GM23338 (cell line): ENCODE data around the gene LCP1. TPM values are rescaled to one million over a fixed set of nuclear protein-coding genes. Genes with fewer than 3 reads are reported as not detected.

Source experiments
- ATAC-seq: fragments of 200-7000 bp; cut with Tn5 transposase; 3 replicates; pipeline ENCODE4 v1.9.1; 2020
- DNase-seq: peaks from one replicate; pipeline ENCODE4 v3.0.0-alpha.2; 2015; ENCODE audit warnings: low spot score
- H2AFZ ChIP-seq: fragments of 200-600 bp; sonication (generic); 2 replicates; pipeline ENCODE4 v1.8.0; 2016; ENCODE audit warnings: antibody characterized with exemption, mild to moderate bottlenecking, moderate library complexity
- H3F3A ChIP-seq: fragments of 200-600 bp; sonication (generic); replicated peaks from 2 replicates; pipeline ENCODE4 v1.8.0; 2017; ENCODE audit warnings: antibody characterized with exemption, mixed run types, low read depth
- H3K27ac ChIP-seq: fragments of 200-600 bp; sonication (generic); 2 replicates; pipeline ENCODE4 v1.6.1; 2016; ENCODE audit warnings: low read depth
- H3K27me3 ChIP-seq: fragments of 200-600 bp; sonication (generic); 2 replicates; pipeline ENCODE4 v1.8.0; 2016; ENCODE audit warnings: mild to moderate bottlenecking, mixed run types, moderate library complexity; ENCODE audit not compliant: insufficient read depth
- H3K36me3 ChIP-seq: fragments of 200-600 bp; sonication (generic); 2 replicates; pipeline ENCODE4 v1.8.0; 2016; ENCODE audit warnings: mild to moderate bottlenecking; ENCODE audit not compliant: insufficient read depth
- H3K4me1 ChIP-seq: fragments of 200-600 bp; sonication (generic); 2 replicates; pipeline ENCODE4 v1.8.0; 2016; ENCODE audit warnings: mild to moderate bottlenecking, moderate library complexity; ENCODE audit not compliant: insufficient read depth
- H3K4me2 ChIP-seq: fragments of 200-600 bp; sonication (generic); 2 replicates; pipeline ENCODE4 v1.7.1; 2017; ENCODE audit warnings: mixed run types
- H3K4me3 ChIP-seq: fragments of 200-600 bp; sonication (generic); 2 replicates; pipeline ENCODE4 v1.6.1; 2016; ENCODE audit warnings: mixed run types
- H3K79me2 ChIP-seq: fragments of 200-600 bp; sonication (generic); replicated peaks from 2 replicates; pipeline ENCODE4 v1.8.0; 2017; ENCODE audit warnings: mild to moderate bottlenecking; ENCODE audit not compliant: insufficient read depth
- H3K9me2 ChIP-seq: fragments of 200-600 bp; sonication (generic); 2 replicates; pipeline ENCODE4 v1.8.0; 2017; ENCODE audit not compliant: insufficient read depth
- H4K20me1 ChIP-seq: fragments of 200-600 bp; sonication (generic); replicated peaks from 2 replicates; pipeline ENCODE4 v1.8.0; 2017; ENCODE audit warnings: mild to moderate bottlenecking; ENCODE audit not compliant: insufficient read depth
- H3K27ac Mint-ChIP-seq: 2 replicates; pipeline ENCODE4 v1.8.0; 2020; ENCODE audit warnings: inconsistent platforms, mild to moderate bottlenecking, moderate library complexity, mixed read lengths
- H3K27me3 Mint-ChIP-seq: 3 replicates; pipeline ENCODE4 v1.8.0; 2022; ENCODE audit warnings: low read depth, mild to moderate bottlenecking, moderate library complexity, mixed read lengths, inconsistent platforms; ENCODE audit not compliant: insufficient read depth, poor library complexity
- H3K36me3 Mint-ChIP-seq: 3 replicates; pipeline ENCODE4 v1.8.0; 2021; ENCODE audit warnings: low read depth, mild to moderate bottlenecking, inconsistent platforms, moderate library complexity, mixed read lengths
- H3K4me1 Mint-ChIP-seq: 3 replicates; pipeline ENCODE4 v1.8.0; 2020; ENCODE audit warnings: mild to moderate bottlenecking, inconsistent platforms, mixed read lengths
- H3K4me3 Mint-ChIP-seq: 3 replicates; pipeline ENCODE4 v1.8.0; 2021; ENCODE audit warnings: moderate library complexity, mild to moderate bottlenecking, inconsistent platforms, mixed read lengths
- H3K9me3 Mint-ChIP-seq: 3 replicates; pipeline ENCODE4 v1.8.0; 2020; ENCODE audit warnings: moderate library complexity, mild to moderate bottlenecking, inconsistent platforms, mixed read lengths
- CREB1 ChIP-seq: fragments of 250-450 bp; sonication (Bioruptor Pico); IDR thresholded peaks from 2 replicates; pipeline ENCODE4 v1.5.0; 2020; ENCODE audit warnings: low read depth, mild to moderate bottlenecking, moderate library complexity
- CTCF ChIP-seq, 2 experiments: fragments of 200-600 bp in 1 of 2; sonication (generic) in 1 of 2; conservative IDR thresholded peaks; 2 replicates each; pipeline versions ENCODE4 v1.5.1 to v1.6.1; 2016 to 2017; ENCODE audit warnings: antibody characterized with exemption in 2 of 2, low read depth in 2 of 2, mild to moderate bottlenecking in 2 of 2, moderate library complexity in 1 of 2
- ETS1 ChIP-seq: IDR thresholded peaks from 2 replicates; pipeline ENCODE4 v1.6.1; 2016; ENCODE audit warnings: antibody characterized with exemption
- EZH2 ChIP-seq: fragments of 200-600 bp; sonication (generic); IDR thresholded peaks from one replicate; pipeline ENCODE4 v1.8.0; 2017; ENCODE audit warnings: antibody characterized with exemption, mild to moderate bottlenecking, low read depth; ENCODE audit not compliant: unreplicated experiment
- EZH2phosphoT487 ChIP-seq: fragments of 200-600 bp; sonication (generic); IDR thresholded peaks from one replicate; pipeline ENCODE4 v1.8.1; 2018; ENCODE audit warnings: antibody characterized with exemption; ENCODE audit not compliant: unreplicated experiment
- JUNB ChIP-seq: IDR thresholded peaks from one replicate; pipeline ENCODE4 v1.6.1; 2016; ENCODE audit warnings: antibody characterized with exemption; ENCODE audit not compliant: unreplicated experiment
- NANOG ChIP-seq: IDR thresholded peaks from 2 replicates; pipeline ENCODE4 v1.6.1; 2016; ENCODE audit warnings: antibody characterized with exemption, borderline replicate concordance
- REST ChIP-seq: IDR thresholded peaks from one replicate; pipeline ENCODE4 v1.6.1; 2018; ENCODE audit warnings: antibody characterized with exemption; ENCODE audit not compliant: unreplicated experiment
- STAT1 ChIP-seq: IDR thresholded peaks from one replicate; pipeline ENCODE4 v1.6.1; 2016; ENCODE audit warnings: antibody characterized with exemption; ENCODE audit not compliant: unreplicated experiment
- ZNF331 ChIP-seq: fragments of 250-450 bp; sonication (Bioruptor Pico); IDR thresholded peaks from 2 replicates; pipeline ENCODE4 v1.5.0; 2020; ENCODE audit warnings: low read depth, mild to moderate bottlenecking, moderate library complexity
- ZNF462 ChIP-seq: fragments of 250-450 bp; sonication (Bioruptor Pico); IDR thresholded peaks from 2 replicates; pipeline ENCODE4 v1.5.0; 2020; ENCODE audit warnings: mild to moderate bottlenecking, moderate library complexity
- polyA plus RNA-seq: library from polyadenylated mRNA; unstranded; fragments of >200 nt; fragmentation: Nextera tagmentation; extraction: Ambion mirVana; gene quantifications from 2 replicates; pipeline ENCODE4 v1.2.1, GENCODE V29; 2016
- total RNA-seq: library from RNA; depleted of rRNA; stranded (reverse); fragments of >200 nt; shearing (Covaris generic); gene quantifications from 2 replicates; pipeline ENCODE4 v1.2.3, GENCODE V29; 2014

Gene LCP1
- total and polyA plus RNA-seq, 2 experiments from 2014 or later: 1.9 to 3.4 TPM

- TF ChIP-seq ZNF462 (CRISPR knock-in tag): no peak
- no peak for TF ChIP-seq STAT1
- no peak for TF ChIP-seq NANOG
- no peak for TF ChIP-seq EZH2
- TF ChIP-seq ETS1: no peak
- no peak for TF ChIP-seq ZNF331 (CRISPR knock-in tag)
- TF ChIP-seq JUNB: no peak
- no peak for TF ChIP-seq EZH2phosphoT487
Measured at GRCh38 chr13:46142776-46143175, 39.2 kb downstream of the LCP1 start (continued).

GRCh38 chr13:46140044-46140443 lies 41.9 kb downstream of the LCP1 start:
- Mint-ChIP-seq H3K27ac (no peak overlapping the region), H3K4me3 (no peak overlapping the region), H3K9me3 (no peaks in the 10 kb centered on the region), H3K4me1 (peaks cover 32% of the 10 kb centered on the region), H3K27me3 (no peaks in the 10 kb centered on the region), H3K36me3 (no peaks in the 10 kb centered on the region)
- Histone ChIP-seq H4K20me1 (no peaks in the 10 kb centered on the region), H3K27me3 (no peaks in the 10 kb centered on the region), H3F3A (no peaks in the 10 kb centered on the region), H3K27ac (no peak overlapping the region), H3K4me2 (no peak overlapping the region), H2AFZ (no peak overlapping the region), H3K4me1 (peaks cover 22% of the 10 kb centered on the region), H3K36me3 (no peaks in the 10 kb centered on the region), H3K79me2 (no peaks in the 10 kb centered on the region), H3K4me3 (no peak overlapping the region), H3K9me2 (no peaks in the 10 kb centered on the region)
- ATAC-seq: no peak
- DNase-seq: no peak
- TF ChIP-seq STAT1: no peak
- TF ChIP-seq ZNF331 (CRISPR knock-in tag): no peak
- no peak for TF ChIP-seq CREB1
- TF ChIP-seq CTCF (conservative IDR thresholded peaks at IDR 0.05; ENCODE audit: low read depth in 2 of 2): no peak
- TF ChIP-seq EZH2phosphoT487: no peak
- TF ChIP-seq REST: no peak
